ENCODE results near the gene DDX39B.
A peak's percentile ranks its signal among the peaks of the same experiment; 100 is the strongest.

DDX39B gene

GRCh38 chr6:31575335-31575901 lies 33.6 kb upstream of the DDX39B start, which contains the start of gene TNF:
TSS of gene TNF (plus strand) at chr6:31575565. CDS start at chr6:31575742, 177 bp downstream.
- peak; percentile 79 for DNase-seq

GRCh38 chr6:31574106-31575061 lies 32.6 kb upstream of the DDX39B start:
- no peak for DNase-seq

- no peak for DNase-seq
Measured at GRCh38 chr6:31573239-31574105, 31.7 kb upstream of the DDX39B start.

- DNase-seq, result peak; percentile 79
Measured at GRCh38 chr6:31572041-31572911, 30.5 kb upstream of the DDX39B start, which contains the start of gene LTA. TSS of gene LTA (plus strand) at chr6:31572289. CDS start at chr6:31572743, 454 bp downstream.

GRCh38 chr6:31569861-31570536 lies 28.2 kb upstream of the DDX39B start:
- no peak for DNase-seq

- DNase-seq, result peak; percentile 52
Measured at GRCh38 chr6:31568537-31568961, 26.7 kb upstream of the DDX39B start.

- no peak for DNase-seq
Measured at GRCh38 chr6:31567531-31568370, 25.9 kb upstream of the DDX39B start.

- DNase-seq, result no peak
Measured at GRCh38 chr6:31560697-31561058, 18.9 kb upstream of the DDX39B start.

- DNase-seq, result peak; percentile 34
Measured at GRCh38 chr6:31559958-31560696, 18.3 kb upstream of the DDX39B start.

- no peak for DNase-seq
Measured at GRCh38 chr6:31559606-31559957, 17.8 kb upstream of the DDX39B start.

GRCh38 chr6:31558631-31559500 lies 17.1 kb upstream of the DDX39B start:
- peak; percentile 62 for DNase-seq

GRCh38 chr6:31558318-31558625 lies 16.5 kb upstream of the DDX39B start:
- no peak for DNase-seq

- no peak for DNase-seq
Measured at GRCh38 chr6:31557443-31558317, 15.9 kb upstream of the DDX39B start.

GRCh38 chr6:31556307-31556706 lies 14.5 kb upstream of the DDX39B start:
- no peak for DNase-seq

GRCh38 chr6:31551371-31551770 lies 9.6 kb upstream of the DDX39B start:
- DNase-seq, result peak; percentile 66

- no peak for DNase-seq
Measured at GRCh38 chr6:31548544-31548873, 6.7 kb upstream of the DDX39B start.

GRCh38 chr6:31547727-31548543 lies 6.1 kb upstream of the DDX39B start:
- DNase-seq, result no peak
